ENCODE results near the gene TSKU. TPM values are rescaled to one million over a fixed set of nuclear protein-coding genes. Genes with fewer than 3 reads are reported as not detected.
A peak's percentile ranks its signal among the peaks of the same experiment; 100 is the strongest.
"Not testable (repeated sequence)": the region's sequence is repeated elsewhere in the genome, so short reads cannot be mapped to it uniquely, and the experiment has no call there.

The TSKU gene
- polyA plus RNA-seq, 12 donors, result 13.8 to 29.6 (median 18.7) TPM; not detected in 1

- no peak for DNase-seq
Observed at GRCh38 chr11:76824083-76824939, 41.2 kb downstream of the TSKU start.

GRCh38 chr11:76824980-76825725, 42.0 kb downstream of the TSKU start:
- DNase-seq, result no peak

- DNase-seq, result no peak
Observed at GRCh38 chr11:76825726-76826396, 42.7 kb downstream of the TSKU start.

GRCh38 chr11:76826508-76826907, 43.4 kb downstream of the TSKU start:
- DNase-seq, result not testable (repeated sequence)

GRCh38 chr11:76827005-76827404, 43.8 kb downstream of the TSKU start:
- not testable (repeated sequence) for DNase-seq

GRCh38 chr11:76830639-76831327, 47.6 kb downstream of the TSKU start:
- no peak for DNase-seq

- no peak for DNase-seq
Observed at GRCh38 chr11:76831686-76832310, 48.6 kb downstream of the TSKU start.

- no peak for DNase-seq
Observed at GRCh38 chr11:76832361-76832760, 49.2 kb downstream of the TSKU start.

GRCh38 chr11:76834151-76834550, 51.0 kb downstream of the TSKU start:
- no peak for DNase-seq

GRCh38 chr11:76835036-76835435, 51.9 kb downstream of the TSKU start:
- DNase-seq, result no peak

GRCh38 chr11:76835928-76836612, 52.9 kb downstream of the TSKU start:
- DNase-seq, result peak; percentile 35

- DNase-seq, result no peak
Observed at GRCh38 chr11:76836613-76837291, 53.6 kb downstream of the TSKU start.

- DNase-seq, result no peak
Observed at GRCh38 chr11:76837696-76838677, 54.8 kb downstream of the TSKU start.

GRCh38 chr11:76838678-76839068, 55.5 kb downstream of the TSKU start:
- no peak for DNase-seq

- no peak for DNase-seq
Observed at GRCh38 chr11:76839311-76839710, 56.2 kb downstream of the TSKU start.

- DNase-seq, result no peak
Observed at GRCh38 chr11:76841923-76842452, 58.8 kb downstream of the TSKU start.

- no peak for DNase-seq
Observed at GRCh38 chr11:76843907-76844306, 60.8 kb downstream of the TSKU start.

- DNase-seq, result no peak
Observed at GRCh38 chr11:76844511-76844910, 61.4 kb downstream of the TSKU start.

- no peak for DNase-seq
Observed at GRCh38 chr11:76845069-76845468, 61.9 kb downstream of the TSKU start.

All from muscle of arm (tissue), 12 donors.